GM21717 (cell line): Measurements from ENCODE around the gene SNX14.
"Not testable (repeated sequence)": the region's sequence is repeated elsewhere in the genome, so short reads cannot be mapped to it uniquely, and the experiment has no call there.

ENCODE experiments used
- ATAC-seq: cut with Tn5 transposase; IDR thresholded peaks from one replicate; pipeline ENCODE4 v1.9.1; 2021; ENCODE audit warnings: mild to moderate bottlenecking, moderate library complexity; ENCODE audit not compliant: unreplicated experiment

SNX14 gene, protein sequence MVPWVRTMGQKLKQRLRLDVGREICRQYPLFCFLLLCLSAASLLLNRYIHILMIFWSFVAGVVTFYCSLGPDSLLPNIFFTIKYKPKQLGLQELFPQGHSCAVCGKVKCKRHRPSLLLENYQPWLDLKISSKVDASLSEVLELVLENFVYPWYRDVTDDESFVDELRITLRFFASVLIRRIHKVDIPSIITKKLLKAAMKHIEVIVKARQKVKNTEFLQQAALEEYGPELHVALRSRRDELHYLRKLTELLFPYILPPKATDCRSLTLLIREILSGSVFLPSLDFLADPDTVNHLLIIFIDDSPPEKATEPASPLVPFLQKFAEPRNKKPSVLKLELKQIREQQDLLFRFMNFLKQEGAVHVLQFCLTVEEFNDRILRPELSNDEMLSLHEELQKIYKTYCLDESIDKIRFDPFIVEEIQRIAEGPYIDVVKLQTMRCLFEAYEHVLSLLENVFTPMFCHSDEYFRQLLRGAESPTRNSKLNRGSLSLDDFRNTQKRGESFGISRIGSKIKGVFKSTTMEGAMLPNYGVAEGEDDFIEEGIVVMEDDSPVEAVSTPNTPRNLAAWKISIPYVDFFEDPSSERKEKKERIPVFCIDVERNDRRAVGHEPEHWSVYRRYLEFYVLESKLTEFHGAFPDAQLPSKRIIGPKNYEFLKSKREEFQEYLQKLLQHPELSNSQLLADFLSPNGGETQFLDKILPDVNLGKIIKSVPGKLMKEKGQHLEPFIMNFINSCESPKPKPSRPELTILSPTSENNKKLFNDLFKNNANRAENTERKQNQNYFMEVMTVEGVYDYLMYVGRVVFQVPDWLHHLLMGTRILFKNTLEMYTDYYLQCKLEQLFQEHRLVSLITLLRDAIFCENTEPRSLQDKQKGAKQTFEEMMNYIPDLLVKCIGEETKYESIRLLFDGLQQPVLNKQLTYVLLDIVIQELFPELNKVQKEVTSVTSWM

GRCh38 chr6:85593438-85594196 is at the start of gene SNX14:
Gene SNX14, minus strand, starts transcription at chr6:85593858. Its CDS starts 140 bp downstream, at chr6:85593718.
- ATAC-seq: peak; percentile 86

DNA sequence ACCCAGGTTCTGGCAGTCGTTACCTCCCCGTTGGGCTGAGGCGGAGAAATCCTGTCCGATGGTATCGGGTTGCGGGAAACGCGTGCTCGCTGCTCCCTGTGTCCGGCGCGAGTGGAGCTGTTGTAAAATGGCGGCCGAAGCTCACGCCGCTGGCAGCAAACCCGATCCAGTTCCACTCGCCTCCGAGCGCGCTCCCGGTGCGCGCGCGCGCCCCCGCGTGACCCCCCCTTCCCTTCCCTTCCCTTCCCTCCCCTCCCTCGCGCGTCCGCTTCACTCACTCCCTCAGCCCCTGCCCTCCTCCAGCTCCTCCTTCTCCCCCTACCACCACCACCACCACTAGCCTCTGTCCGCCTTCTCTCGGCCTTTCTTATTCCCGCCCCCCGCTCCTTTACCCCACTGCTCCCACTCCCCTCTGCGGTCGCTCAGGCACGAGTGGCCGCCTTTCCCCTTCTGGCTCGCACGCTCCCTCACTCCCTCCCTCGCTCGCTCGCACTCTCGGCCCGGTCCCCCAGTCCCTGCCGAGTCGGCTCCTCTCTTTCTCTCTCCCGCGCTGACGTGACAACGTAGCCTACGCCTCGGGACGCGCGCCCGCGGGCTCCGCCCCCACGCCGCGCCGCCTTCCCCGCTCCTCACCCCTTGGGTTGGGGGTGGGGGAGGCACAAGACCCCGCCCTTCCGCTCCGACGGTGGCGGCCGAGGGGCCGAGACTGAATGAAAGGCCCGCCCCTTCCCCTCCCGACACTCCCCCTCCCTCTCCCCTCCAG is 49.3 kb upstream of the SNX14 start, which contains the start of gene SYNCRIP:
Gene SYNCRIP, minus strand, starts transcription at position 113 of the 763 bp plus-strand sequence. CDS start 1,447 bp downstream, outside the sequence.
- peak; percentile 76 for ATAC-seq

GRCh38 chr6:85641897-85642773 is 48.5 kb upstream of the SNX14 start:
- ATAC-seq: no peak

DNA sequence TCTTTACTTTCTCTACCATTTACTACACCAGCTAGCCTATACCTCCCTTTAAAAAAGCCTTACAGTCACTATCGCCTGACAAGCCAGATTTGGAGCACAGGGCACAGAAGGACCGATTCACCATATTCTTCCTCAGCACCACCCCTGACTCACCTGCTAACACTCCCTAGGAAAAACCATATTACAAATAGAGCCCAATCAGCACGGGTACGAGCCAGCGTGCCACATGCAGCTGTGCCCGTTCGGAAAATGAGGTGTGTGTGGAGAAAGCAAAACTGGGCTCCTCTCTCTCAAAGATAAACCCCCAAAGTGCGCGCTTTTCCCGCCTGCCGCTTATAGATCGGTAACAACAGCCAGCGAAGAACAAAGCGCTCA is 47.9 kb upstream of the SNX14 start:
- ATAC-seq: no peak

GRCh38 chr6:85640821-85641220 is 47.2 kb upstream of the SNX14 start:
- no peak for ATAC-seq

DNA sequence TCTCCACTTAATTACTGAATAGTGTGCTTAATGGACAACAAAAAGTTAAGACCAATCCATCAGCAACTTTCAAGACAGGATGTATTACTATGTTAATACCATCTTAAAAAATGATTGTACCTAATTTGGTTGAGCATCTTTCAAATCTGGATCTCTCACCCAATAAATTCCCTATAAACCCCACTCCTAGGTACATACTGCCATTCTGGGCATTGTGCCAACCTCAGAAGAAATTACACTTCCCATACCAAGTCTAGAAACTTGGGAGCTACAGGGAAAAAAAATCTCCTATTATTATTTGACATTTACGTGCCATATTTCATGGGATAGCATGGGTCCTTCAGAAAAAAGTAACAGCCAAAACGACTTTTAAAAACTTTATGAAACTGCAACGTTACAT is 43.9 kb upstream of the SNX14 start:
- ATAC-seq: no peak

GRCh38 chr6:85632164-85632942 is 38.7 kb upstream of the SNX14 start:
- ATAC-seq: no peak

DNA sequence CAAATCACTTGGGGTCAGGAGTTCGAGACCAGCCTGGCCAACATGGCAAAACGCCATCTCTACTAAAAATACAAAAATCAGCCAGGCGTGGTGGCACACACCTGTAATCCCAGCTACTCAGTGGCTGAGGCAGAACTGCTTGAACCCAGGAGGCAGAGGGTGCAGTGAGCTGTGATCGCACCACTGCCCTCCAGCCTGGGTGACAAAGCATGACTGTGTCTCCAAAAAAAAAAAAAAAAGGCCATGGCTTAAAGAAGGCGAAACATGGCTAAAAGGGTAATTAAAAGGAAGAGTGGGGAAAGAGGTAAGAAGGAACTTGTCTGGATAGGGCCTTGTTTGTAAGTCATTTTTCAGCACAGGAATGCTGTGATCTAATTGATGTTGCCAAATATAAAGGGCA is 37.5 kb upstream of the SNX14 start:
- ATAC-seq: not testable (repeated sequence)

- no peak for ATAC-seq
Observed at GRCh38 chr6:85628353-85628752, 34.7 kb upstream of the SNX14 start.

DNA sequence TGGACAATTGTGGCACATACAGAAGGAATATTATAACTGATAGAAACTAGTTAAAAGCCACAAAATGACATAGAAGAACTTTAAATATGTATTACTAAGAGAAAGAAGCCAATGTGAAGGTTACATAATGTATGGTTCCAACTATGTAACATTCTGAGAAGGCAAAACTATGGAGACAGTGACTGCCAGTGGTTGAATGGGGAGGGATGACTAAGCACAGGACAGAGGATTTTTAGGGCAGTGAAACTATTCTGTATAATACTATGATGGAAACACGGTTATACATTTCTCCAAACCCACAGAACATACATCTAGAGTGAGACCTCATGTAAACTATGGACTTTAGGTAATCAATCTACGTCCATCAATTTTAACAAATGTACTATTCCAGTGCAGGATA is 26.6 kb upstream of the SNX14 start:
- ATAC-seq: no peak

GRCh38 chr6:85614780-85615179 is 21.1 kb upstream of the SNX14 start:
- ATAC-seq: no peak

DNA sequence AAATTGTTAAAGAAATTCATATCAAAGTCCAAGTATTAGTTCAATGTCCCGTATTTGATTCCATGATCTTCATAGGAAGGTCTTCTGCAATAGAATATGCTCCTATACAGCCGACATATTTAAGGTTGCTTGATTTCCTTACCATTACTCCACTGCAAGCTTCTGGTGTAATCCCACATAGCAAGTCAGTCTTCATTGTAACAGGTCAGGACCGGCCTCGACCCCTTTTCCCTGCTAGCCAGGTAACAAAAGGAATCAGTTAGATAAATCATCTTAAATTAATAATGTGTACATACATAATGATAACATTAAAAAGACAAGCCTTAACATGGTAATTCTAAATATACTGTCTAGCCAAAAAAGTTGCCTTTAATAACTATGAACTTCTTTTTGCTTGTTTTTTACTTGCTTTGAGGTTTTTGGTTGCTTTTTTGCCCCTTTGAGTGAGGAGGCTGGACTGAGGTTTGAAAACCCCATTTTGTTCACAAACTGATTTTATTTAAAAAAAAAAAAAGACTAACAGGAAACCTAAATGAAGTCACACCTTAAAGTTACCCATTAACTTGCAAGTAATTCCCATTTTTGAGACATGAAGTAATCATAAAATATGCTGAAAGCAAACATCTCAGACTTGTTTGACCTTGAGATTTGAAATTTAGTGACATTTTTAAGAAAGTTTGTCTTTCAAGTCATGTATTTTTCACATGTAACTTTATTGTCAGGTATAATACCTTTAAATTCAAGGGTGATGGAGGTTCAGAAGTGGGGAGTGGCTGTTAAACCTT is 19.2 kb upstream of the SNX14 start:
- no peak for ATAC-seq

DNA sequence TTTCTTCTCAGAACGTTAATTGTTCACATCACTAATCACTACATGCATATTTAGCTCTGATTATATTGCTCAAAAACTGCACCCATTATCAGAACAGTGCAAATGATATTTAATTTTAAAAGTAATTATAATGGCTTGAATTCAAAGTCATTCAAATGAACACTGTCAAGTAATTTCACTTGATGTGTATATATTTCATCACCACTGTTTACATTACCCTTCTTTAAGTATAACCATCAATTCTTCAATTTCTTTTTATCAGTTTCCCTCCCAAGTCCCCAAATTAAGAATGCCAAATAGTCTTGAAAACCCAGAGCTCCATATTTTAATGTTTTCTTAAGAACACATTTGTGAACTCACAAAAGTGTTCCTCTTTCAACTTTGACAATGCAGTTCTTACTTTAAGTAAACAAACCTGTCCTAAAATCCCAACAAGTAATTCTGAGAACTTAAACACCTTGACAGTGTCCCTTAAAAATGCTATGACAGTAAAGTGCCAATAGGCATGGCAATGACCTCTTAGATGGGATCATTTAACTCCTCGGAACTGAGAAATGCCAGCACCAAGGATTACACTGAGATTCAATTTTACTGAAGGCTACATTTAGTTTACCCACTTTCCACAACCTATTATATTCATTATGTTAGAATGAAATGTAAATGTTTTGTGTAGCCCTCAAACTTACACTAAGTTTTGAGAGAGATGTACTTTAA is 16.7 kb upstream of the SNX14 start:
- ATAC-seq: no peak

DNA sequence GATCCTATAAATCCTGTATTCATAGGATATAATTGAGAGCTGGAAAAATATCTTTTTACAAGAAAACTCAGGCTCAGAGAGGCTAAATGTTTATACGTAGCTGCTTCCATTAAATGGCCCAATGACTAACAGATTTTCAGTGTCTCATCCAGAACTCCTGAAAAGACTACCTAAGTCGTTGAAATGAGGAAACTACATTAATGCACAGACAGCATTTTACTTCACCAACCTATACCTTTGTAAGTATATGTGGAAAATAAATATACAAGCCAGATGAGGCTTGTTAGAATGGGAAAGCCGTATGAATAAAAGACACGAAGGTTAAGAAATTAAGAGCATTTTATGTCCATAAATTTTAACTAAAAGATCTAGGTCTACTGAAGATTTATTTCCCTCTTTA is 8.4 kb upstream of the SNX14 start:
- ATAC-seq: no peak

GRCh38 chr6:85600713-85601313 is 7.2 kb upstream of the SNX14 start:
- ATAC-seq: no peak

DNA sequence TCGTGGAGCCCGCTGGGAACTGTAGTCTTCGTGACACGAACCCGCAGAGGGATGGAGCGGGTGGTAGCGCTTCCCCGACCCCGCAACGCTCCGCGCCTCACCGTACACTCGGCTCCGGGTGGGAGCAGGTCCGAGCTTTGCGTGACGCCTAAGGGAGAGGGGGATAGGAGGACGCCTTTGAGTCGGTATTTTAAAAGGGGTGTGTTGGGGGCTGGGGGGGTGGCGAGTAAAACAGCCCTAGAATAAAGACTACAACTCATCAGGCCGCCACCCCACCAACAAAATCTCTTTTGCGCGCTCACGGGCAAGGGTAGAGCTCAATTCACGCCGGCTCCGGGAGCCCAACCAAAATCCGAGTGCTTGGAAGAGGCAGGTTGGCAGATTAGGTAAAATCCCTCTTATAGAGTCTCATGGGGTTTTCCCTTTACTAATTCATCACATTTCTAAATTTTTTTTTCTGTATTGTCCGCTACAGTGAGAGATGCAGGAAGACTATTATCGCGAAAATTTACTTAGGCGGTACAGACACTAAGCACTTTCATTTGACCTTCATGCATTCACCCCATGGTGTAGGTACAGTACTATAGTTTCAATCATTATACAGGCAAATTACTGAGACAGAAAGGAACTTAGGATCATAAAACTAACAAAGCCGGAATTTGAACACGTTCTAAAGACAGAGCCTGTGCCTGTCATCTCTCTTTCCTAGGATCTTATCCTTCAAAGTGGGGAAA is 706 bp upstream of the SNX14 start:
- ATAC-seq: peak; percentile 23
